ENCODE data around the gene ACTL10. TPM values are rescaled to one million over a fixed set of nuclear protein-coding genes. Genes with fewer than 3 reads are reported as not detected.
A peak's percentile ranks its signal among the peaks of the same experiment; 100 is the strongest.
"Not testable (repeated sequence)": the region's sequence is repeated elsewhere in the genome, so short reads cannot be mapped to it uniquely, and the experiment has no call there.

Gene ACTL10
- total RNA-seq, 1 donor from 2014 or later = 26.3 TPM

- Histone ChIP-seq H3K27me3 (no peaks in the 10 kb centered on the region), H3K4me1 (peaks cover 4 to 17% of the 10 kb centered on the region in 2 donors), H3K27ac (no peak overlapping the region), H3K4me3 (no peak overlapping the region), H3K36me3 (peaks cover 26 to 32% of the 10 kb centered on the region in 2 donors), H3K9me3 (no peaks in the 10 kb centered on the region)
- TF ChIP-seq, protein P1, sequence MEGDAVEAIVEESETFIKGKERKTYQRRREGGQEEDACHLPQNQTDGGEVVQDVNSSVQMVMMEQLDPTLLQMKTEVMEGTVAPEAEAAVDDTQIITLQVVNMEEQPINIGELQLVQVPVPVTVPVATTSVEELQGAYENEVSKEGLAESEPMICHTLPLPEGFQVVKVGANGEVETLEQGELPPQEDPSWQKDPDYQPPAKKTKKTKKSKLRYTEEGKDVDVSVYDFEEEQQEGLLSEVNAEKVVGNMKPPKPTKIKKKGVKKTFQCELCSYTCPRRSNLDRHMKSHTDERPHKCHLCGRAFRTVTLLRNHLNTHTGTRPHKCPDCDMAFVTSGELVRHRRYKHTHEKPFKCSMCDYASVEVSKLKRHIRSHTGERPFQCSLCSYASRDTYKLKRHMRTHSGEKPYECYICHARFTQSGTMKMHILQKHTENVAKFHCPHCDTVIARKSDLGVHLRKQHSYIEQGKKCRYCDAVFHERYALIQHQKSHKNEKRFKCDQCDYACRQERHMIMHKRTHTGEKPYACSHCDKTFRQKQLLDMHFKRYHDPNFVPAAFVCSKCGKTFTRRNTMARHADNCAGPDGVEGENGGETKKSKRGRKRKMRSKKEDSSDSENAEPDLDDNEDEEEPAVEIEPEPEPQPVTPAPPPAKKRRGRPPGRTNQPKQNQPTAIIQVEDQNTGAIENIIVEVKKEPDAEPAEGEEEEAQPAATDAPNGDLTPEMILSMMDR (IDR thresholded peaks at IDR 0.05) = no peak
- DNase-seq (ENCODE audit: low spot score in 2 of 2) = no peak
- intact Hi-C loops (cut with DNase I) = loop anchor here (5.0 kb wide), 1 partner anchor 154 kb away; the partner anchor contains the start of gene CBFA2T2
Observed at GRCh38 chr20:33646191-33646590, 20.6 kb upstream of the ACTL10 start.

DNA sequence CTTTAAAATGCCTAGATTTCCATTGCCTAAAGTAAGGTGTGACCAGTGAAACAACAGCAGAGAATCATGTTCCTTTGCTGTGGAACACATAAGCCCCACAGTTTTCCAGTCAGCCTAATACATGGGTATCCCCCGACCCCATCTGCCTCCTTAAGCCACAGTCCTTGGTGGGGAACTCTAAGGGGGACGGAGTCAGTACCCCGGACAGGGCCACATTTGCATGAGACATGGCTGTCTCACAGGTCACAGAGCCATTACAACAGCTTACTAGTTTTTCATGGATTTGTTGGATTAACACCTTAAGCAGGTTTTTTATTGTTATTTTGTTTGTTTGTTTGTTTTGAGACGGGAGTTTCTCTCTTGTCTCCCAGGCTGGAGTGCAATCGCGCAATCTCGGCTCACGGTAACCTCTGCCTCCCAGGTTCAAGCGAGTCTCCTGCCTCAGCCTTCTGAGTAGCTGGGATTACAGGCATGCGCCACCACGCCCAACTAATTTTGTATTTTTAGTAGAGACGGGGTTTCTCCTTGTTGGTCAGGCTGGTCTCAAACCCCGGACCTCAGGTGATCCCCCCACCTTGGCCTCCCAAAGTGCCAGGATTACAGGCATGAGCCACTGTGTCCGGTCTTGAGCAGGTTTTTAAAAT, 19.7 kb upstream of the ACTL10 start:
- peak overlapping the region; percentile 25 to 68 for H3K27ac ChIP-seq

DNA sequence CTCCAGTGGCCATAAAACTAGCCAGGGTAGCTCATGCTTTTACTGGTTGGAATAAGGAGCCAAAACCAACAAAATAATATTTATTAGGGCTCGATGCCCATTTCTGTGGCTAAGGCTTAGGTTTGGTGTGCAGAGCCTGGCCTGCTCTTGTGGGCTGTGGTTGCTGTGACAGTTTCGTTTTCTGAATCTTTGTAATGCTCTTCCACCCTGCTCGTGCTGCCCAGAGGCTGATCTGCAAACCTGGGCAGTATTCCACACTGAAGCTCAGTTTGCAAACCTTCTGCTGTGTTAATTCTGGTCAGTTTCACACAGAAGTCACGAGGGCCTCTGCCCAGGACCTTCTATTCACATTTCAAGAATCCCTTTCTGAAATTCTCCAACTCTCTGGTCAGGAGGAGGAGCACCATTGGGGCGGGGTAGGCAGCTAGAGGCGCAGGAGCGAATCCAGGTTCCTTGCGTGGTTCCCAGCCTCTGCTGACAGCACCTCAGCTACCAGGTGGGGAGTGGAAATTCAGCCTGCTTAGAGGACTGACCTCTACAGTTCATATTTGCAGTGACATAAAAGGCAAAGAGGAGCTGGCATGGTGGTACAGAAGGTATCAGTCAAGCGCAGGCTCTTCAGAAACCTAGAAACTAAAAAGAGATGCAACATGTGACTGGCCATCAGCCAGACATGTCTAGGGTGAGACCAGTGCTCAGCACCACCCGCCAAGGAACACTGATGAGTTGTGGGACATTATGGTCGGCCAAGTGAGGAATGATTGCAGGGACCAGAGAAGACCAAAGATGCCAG, 18.9 kb upstream of the ACTL10 start:
- H3K9me3 ChIP-seq = no peaks in the 10 kb centered on the region
- H3K4me1 ChIP-seq = peaks cover 4 to 17% of the 10 kb centered on the region in 2 donors
- no peaks in the 10 kb centered on the region for H3K27me3 ChIP-seq
- TF ChIP-seq, protein P1 (IDR thresholded peaks at IDR 0.05) = no peak
- H3K36me3 ChIP-seq = peaks cover 14 to 19% of the 10 kb centered on the region in 2 donors
- intact Hi-C loops (cut with DNase I) = loop anchor here (5.0 kb wide), 1 partner anchor 155 kb away; the partner anchor contains the start of gene CBFA2T2
- DNase-seq (ENCODE audit: low spot score in 2 of 2) = no peak
- H3K27ac ChIP-seq = peak overlapping the region; percentile 25 to 68
- peak overlapping the region in 1 of 2 donors; percentile 49 for H3K4me3 ChIP-seq

More for the DNA sequence above, 19.7 kb upstream of the ACTL10 start:
- H3K27me3 ChIP-seq; DNase-seq (ENCODE audit: low spot score in 2 of 2); H3K9me3 ChIP-seq: not testable (repeated sequence)
- intact Hi-C loops (cut with DNase I) = loop anchor here (5.0 kb wide), 1 partner anchor 155 kb away; the partner anchor contains the start of gene CBFA2T2
- Histone ChIP-seq H3K4me1 (peaks cover 4 to 17% of the 10 kb centered on the region in 2 donors), H3K4me3 (peak overlapping the region in 1 of 2 donors; percentile 49), H3K36me3 (peaks cover 21 to 26% of the 10 kb centered on the region in 2 donors)

GRCh38 chr20:33648396-33649004, 18.2 kb upstream of the ACTL10 start:
- Histone ChIP-seq H3K4me1 (peaks cover 6 to 17% of the 10 kb centered on the region in 2 donors), H3K36me3 (peaks cover 12 to 16% of the 10 kb centered on the region in 2 donors), H3K9me3 (no peaks in the 10 kb centered on the region), H3K27me3 (no peaks in the 10 kb centered on the region), H3K27ac (peak overlapping the region in 1 of 2 donors; percentile 68), H3K4me3 (no peak overlapping the region)
- intact Hi-C loops (cut with DNase I) = loop anchor here (5.0 kb wide), 1 partner anchor 156 kb away; the partner anchor contains the start of gene CBFA2T2
- TF ChIP-seq, protein P1 (IDR thresholded peaks at IDR 0.05) = no peak
- no peak for DNase-seq (ENCODE audit: low spot score in 2 of 2)

DNA sequence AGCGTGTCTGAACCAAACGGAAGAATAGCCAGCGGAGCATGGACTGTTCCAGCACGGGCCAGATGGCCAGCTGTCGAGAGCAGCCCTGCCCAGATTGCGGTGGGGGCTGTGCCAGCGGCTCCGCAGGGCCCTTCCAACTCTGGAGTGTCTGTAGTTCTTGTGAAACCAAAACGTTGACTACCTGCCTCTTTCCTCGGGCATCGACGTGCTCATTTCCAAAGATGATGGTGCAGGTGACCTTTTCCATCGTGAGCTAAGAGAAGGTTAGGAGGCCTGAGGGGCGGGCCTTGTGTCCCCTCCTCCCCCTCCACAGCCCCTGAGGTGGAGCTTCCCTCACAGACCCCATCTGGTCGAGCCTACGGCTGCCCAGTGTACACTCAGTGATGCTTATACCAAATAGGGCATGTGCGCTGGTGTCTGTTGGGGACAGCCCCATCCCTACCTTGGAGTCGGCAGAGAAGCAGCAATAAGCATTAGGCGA, 17.5 kb upstream of the ACTL10 start:
- Histone ChIP-seq H3K4me3 (no peak overlapping the region), H3K27ac (no peak overlapping the region), H3K36me3 (peaks cover 9 to 11% of the 10 kb centered on the region in 2 donors), H3K9me3 (no peaks in the 10 kb centered on the region), H3K27me3 (no peaks in the 10 kb centered on the region), H3K4me1 (peaks cover 8 to 17% of the 10 kb centered on the region in 2 donors)
- intact Hi-C loops (cut with DNase I) = loop anchor here (5.0 kb wide), 1 partner anchor 157 kb away; the partner anchor contains the start of gene CBFA2T2
- DNase-seq (ENCODE audit: low spot score in 2 of 2) = no peak
- TF ChIP-seq, protein P1 (IDR thresholded peaks at IDR 0.05) = no peak

All from ascending aorta (tissue), 2 donors.